SH-SY5Y (cell line): ENCODE measurements around the gene SLC9A9.

Experiments
- GATA2 ChIP-seq: IDR thresholded peaks from 2 replicates; pipeline ENCODE4 v1.6.1; 2011; ENCODE audit warnings: mild to moderate bottlenecking, low read depth, low read length
- GATA3 ChIP-seq: IDR thresholded peaks from 2 replicates; pipeline ENCODE4 v1.6.1; 2011; ENCODE audit warnings: low read depth, mild to moderate bottlenecking, low read length, moderate library complexity

The SLC9A9 gene

GRCh38 chr3:143855183-143855582, 6.9 kb upstream of the SLC9A9 start:
- TF ChIP-seq GATA2 (no peak), GATA3 (no peak)

GRCh38 chr3:143851331-143852017, 3.2 kb upstream of the SLC9A9 start:
- TF ChIP-seq GATA3 (no peak), GATA2 (no peak)

- no peak for TF ChIP-seq GATA3
- no peak for TF ChIP-seq GATA2
These were observed 2.6 kb upstream of the SLC9A9 start for GRCh38 chr3:143850877-143851276.

GRCh38 chr3:143849854-143850549, 1.7 kb upstream of the SLC9A9 start:
- no peak for TF ChIP-seq GATA2
- TF ChIP-seq GATA3: no peak

GRCh38 chr3:143848704-143849103, 436 bp upstream of the SLC9A9 start:
- no peak for TF ChIP-seq GATA2
- no peak for TF ChIP-seq GATA3

- TF ChIP-seq GATA2 (no peak), GATA3 (no peak)
These were observed 4.7 kb downstream of the SLC9A9 start for GRCh38 chr3:143843587-143843986.

GRCh38 chr3:143840636-143841035, 7.6 kb downstream of the SLC9A9 start:
- TF ChIP-seq GATA2 (no peak), GATA3 (no peak)

- no peak for TF ChIP-seq GATA2
- TF ChIP-seq GATA3: no peak
These were observed 8.3 kb downstream of the SLC9A9 start for GRCh38 chr3:143839980-143840379.

GRCh38 chr3:143837076-143837475, 11.2 kb downstream of the SLC9A9 start:
- TF ChIP-seq GATA2: no peak
- TF ChIP-seq GATA3: no peak

- TF ChIP-seq GATA3: no peak
- TF ChIP-seq GATA2: no peak
These were observed 13.0 kb downstream of the SLC9A9 start for GRCh38 chr3:143835312-143835711.

GRCh38 chr3:143832433-143832832, 15.8 kb downstream of the SLC9A9 start:
- TF ChIP-seq GATA3: no peak
- TF ChIP-seq GATA2: no peak

GRCh38 chr3:143831994-143832393, 16.3 kb downstream of the SLC9A9 start:
- TF ChIP-seq GATA2 (no peak), GATA3 (no peak)

- TF ChIP-seq GATA2 (no peak), GATA3 (no peak)
These were observed 17.1 kb downstream of the SLC9A9 start for GRCh38 chr3:143831208-143831607.

- TF ChIP-seq GATA3: no peak
- TF ChIP-seq GATA2: no peak
These were observed 17.5 kb downstream of the SLC9A9 start for GRCh38 chr3:143830786-143831185.

- TF ChIP-seq GATA3: no peak
- no peak for TF ChIP-seq GATA2
These were observed 18.2 kb downstream of the SLC9A9 start for GRCh38 chr3:143830063-143830462.
